Spleen (tissue), 11 donors: ENCODE data around the gene YWHAG. TPM values are rescaled to one million over a fixed set of nuclear protein-coding genes. Genes with fewer than 3 reads are reported as not detected.
"Not testable (repeated sequence)": the region's sequence is repeated elsewhere in the genome, so short reads cannot be mapped to it uniquely, and the experiment has no call there.

Source experiments
- DNase-seq: peaks from one replicate; pipeline ENCODE4 v3.0.0-alpha.2; 2020
- H3K27ac ChIP-seq, 8 donors: fragments of 200-600 bp; sonication (generic) in 7 of 8; 1 replicate in 4 of 8; 2 replicates in 4 of 8; pipeline versions ENCODE4 v1.5.0 to v1.8.0; 2016 to 2021; ENCODE audit warnings: inconsistent platforms in 4 of 8, mild to moderate bottlenecking in 4 of 8, moderate library complexity in 1 of 8
- H3K27me3 ChIP-seq, 7 donors: fragments of 200-600 bp; sonication (generic) in 6 of 7; replicated peaks in 1 of 7; 1 replicate in 4 of 7; 2 replicates in 3 of 7; pipeline versions ENCODE4 v1.5.0 to v1.8.0; 2016 to 2021; ENCODE audit warnings: inconsistent platforms in 3 of 7, mild to moderate bottlenecking in 1 of 7
- H3K36me3 ChIP-seq, 6 donors: fragments of 200-600 bp; sonication (generic) in 5 of 6; 1 replicate in 4 of 6; 2 replicates in 2 of 6; pipeline versions ENCODE4 v1.5.0 to v1.8.0; 2016 to 2021; ENCODE audit warnings: inconsistent platforms in 2 of 6
- H3K4me1 ChIP-seq, 6 donors: fragments of 200-600 bp; sonication (generic) in 5 of 6; 1 replicate in 3 of 6; 2 replicates in 3 of 6; pipeline versions ENCODE4 v1.5.0 to v1.8.0; 2016 to 2021; ENCODE audit warnings: inconsistent platforms in 3 of 6
- H3K4me3 ChIP-seq, 8 donors: fragments of 200-600 bp; sonication (generic) in 7 of 8; 1 replicate in 4 of 8; 2 replicates in 4 of 8; pipeline versions ENCODE4 v1.5.0 to v1.8.0; 2016 to 2021; ENCODE audit warnings: inconsistent platforms in 4 of 8, mild to moderate bottlenecking in 4 of 8, moderate library complexity in 2 of 8
- H3K9me3 ChIP-seq, 8 donors: fragments of 200-600 bp; sonication (generic) in 7 of 8; 1 replicate in 4 of 8; 2 replicates in 4 of 8; pipeline versions ENCODE4 v1.5.0 to v1.8.0; 2016 to 2021; ENCODE audit warnings: inconsistent platforms in 4 of 8
- POLR2A ChIP-seq, 3 donors: fragments of 450-650 bp; IDR thresholded peaks; one replicate each; pipeline ENCODE4 v1.5.1; 2017; ENCODE audit warnings: antibody characterized with exemption in 3 of 3, mild to moderate bottlenecking in 1 of 3
- POLR2AphosphoS5 ChIP-seq, 3 donors: sonication (generic); formaldehyde crosslinking; IDR thresholded peaks; one replicate each; pipeline ENCODE4 v1.5.1; 2017; ENCODE audit warnings: antibody characterized with exemption in 3 of 3
- WGBS, 5 donors: extraction: QIAGEN DNeasy Blood & Tissue Kit in 3 of 5; methylation state at CpG; one replicate each; pipeline versions ENCODE4 v1.1.5 to v1.1.7; 2013 to 2018; 5-methylcytosine and 5-hydroxymethylcytosine counted together
- intact Hi-C: fragments of 100-400 bp; cut with DNase I; formaldehyde crosslinking; loops from one replicate; pipeline ENCODE4 v1.15.0; 2023; ENCODE audit warnings: low total_unique reads
- polyA plus RNA-seq, 3 donors: library from polyadenylated mRNA; stranded (reverse); fragments of 200-250 nt; gene quantifications; one replicate each; pipeline ENCODE4 v1.2.1, GENCODE V29; 2013
- total RNA-seq, 7 donors: library from RNA; depleted of rRNA in 3 of 7; stranded (reverse); fragments of >200 nt in 3 of 7; fragmentation: NEBNext Ultra II Directional in 4 of 7; extraction: Animal tissue kit (Norgen Biotek cat#: 25700) in 4 of 7; gene quantifications; one replicate each; pipeline versions ENCODE4 v1.1.0 to v1.2.1, GENCODE V29; 2016 to 2021
- TF ChIP-seq, protein P1 (sequence below), 11 experiments: fragments of 200-600 bp in 7 of 11; fragments of 450-650 bp in 4 of 11; sonication (generic) in 4 of 11; IDR thresholded peaks in 8 of 11; conservative IDR thresholded peaks in 3 of 11; 1 replicate in 7 of 11; 2 replicates in 4 of 11; pipeline versions ENCODE4 v1.4.0 to v1.8.0; 2016 to 2021; ENCODE audit warnings: antibody characterized with exemption in 11 of 11, inconsistent platforms in 4 of 11, mild to moderate bottlenecking in 1 of 11
- donor health status: healthy with polysubstance abuse.
- donor health status: DM: no; HTN: no; CAD: no; lungs with moderate emphysema.
- donor health status: DM: no; HTN: no; CAD: no.
- donor health status: Bipolar disorder and iron deficiency.
- donor health status: healthy.
- donor health status: DM: no; HTN: no; CAD: no.
- donor health status: DM: yes; HTN: yes; CAD: no.

YWHAG gene
- total and polyA plus RNA-seq, 10 donors: 19.7 to 108 (median 70.4) TPM

DNA sequence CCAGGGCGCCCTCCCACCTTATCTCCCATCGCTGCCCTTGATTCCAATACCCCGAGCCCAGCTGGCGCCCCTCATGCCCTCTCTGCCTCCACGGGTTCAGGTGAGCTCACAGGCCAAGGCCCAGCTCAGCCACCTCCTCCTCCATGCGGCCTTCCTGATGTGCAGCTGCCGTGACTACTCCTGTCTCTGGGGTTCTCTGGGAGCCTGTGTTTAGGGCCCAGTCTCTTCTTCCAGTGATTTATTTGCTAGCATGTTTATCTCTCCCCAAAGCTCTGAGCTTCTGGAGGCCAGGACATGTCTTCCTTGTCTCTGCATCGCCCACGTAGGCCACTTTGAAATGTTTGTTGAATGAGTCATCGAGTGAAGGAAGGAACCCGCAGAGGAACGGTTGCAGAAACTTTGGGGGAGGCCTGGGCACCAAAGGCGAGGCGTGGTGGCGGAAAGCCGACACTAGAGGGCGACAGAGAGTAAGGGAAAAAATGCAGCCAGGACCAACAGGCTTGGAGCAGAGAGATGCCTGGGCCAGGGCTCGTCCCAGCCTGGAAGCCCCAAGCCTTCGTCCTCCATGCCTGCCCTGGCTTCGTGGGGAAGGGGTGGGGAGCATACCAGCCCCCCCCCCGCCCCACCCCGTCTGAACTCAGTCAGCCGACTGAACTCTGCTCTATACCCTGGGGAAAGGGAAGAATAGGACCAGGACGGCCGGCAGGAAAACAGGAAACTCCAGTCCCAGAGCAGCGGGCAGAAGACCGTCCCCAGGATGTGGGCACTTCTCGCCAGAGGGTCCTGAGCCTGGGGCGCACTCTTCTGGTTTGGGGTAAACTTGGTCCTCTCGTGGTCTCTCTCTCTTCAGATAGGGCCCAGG is 67.2 kb downstream of the YWHAG start:
- TF ChIP-seq, protein P1, sequence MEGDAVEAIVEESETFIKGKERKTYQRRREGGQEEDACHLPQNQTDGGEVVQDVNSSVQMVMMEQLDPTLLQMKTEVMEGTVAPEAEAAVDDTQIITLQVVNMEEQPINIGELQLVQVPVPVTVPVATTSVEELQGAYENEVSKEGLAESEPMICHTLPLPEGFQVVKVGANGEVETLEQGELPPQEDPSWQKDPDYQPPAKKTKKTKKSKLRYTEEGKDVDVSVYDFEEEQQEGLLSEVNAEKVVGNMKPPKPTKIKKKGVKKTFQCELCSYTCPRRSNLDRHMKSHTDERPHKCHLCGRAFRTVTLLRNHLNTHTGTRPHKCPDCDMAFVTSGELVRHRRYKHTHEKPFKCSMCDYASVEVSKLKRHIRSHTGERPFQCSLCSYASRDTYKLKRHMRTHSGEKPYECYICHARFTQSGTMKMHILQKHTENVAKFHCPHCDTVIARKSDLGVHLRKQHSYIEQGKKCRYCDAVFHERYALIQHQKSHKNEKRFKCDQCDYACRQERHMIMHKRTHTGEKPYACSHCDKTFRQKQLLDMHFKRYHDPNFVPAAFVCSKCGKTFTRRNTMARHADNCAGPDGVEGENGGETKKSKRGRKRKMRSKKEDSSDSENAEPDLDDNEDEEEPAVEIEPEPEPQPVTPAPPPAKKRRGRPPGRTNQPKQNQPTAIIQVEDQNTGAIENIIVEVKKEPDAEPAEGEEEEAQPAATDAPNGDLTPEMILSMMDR (IDR thresholded peaks at IDR 0.05 in 8 of 11, conservative IDR thresholded peaks at IDR 0.05 in 3 of 11): peak; percentile 96 to 99 (median 99)
- TF ChIP-seq POLR2A (IDR thresholded peaks at IDR 0.05): no peak
- TF ChIP-seq POLR2AphosphoS5 (IDR thresholded peaks at IDR 0.05): peak; percentile 49 to 69 (median 66)

DNA sequence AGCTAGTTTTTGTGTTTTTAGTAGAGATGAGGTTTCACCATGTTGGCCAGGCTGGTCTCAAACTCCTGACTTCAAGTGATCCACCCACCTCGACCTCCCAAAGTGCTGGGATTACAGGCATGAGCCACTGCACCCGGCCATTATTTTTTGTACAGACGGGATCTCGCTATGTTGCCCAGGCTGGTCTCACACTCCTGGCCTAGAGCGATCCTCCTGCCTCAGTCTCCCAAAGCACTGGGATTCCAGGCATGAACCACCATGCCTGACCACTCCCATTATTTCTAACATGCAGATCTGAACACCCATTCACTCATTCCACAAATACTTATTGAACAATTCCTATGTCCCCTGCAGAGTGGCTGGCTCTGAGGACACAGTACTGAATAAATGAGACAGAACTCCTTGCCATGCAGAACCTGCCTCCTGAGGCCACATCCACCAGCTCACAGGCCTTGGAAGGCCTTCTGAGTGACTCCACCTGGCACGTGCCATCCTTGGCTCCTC is 67.9 kb downstream of the YWHAG start:
- H3K27ac ChIP-seq: peak overlapping the region in 6 of 8 donors; percentile 78 to 89 (median 84)
- DNase-seq, H3K36me3 ChIP-seq, intact Hi-C loops, H3K9me3 ChIP-seq, H3K4me3 ChIP-seq, H3K27me3 ChIP-seq: not testable (repeated sequence)
- WGBS, 5 donors: 82 to 90% (median 83%) methylated on average over 6 of the region's 6 CpGs
- peaks cover 13 to 48% (median 37%) of the 10 kb centered on the region in 6 donors for H3K4me1 ChIP-seq

More for the DNA sequence above, 67.2 kb downstream of the YWHAG start:
- Histone ChIP-seq H3K4me3 (peak overlapping the region in 3 of 8 donors; percentile 26 to 50 (median 27)), H3K9me3 (no peaks in the 10 kb centered on the region), H3K36me3 (no peaks in the 10 kb centered on the region), H3K27me3 (peaks cover 0 to 3% (median 0%) of the 10 kb centered on the region in 7 donors), H3K4me1 (peaks cover 13 to 53% (median 37%) of the 10 kb centered on the region in 6 donors), H3K27ac (peak overlapping the region; percentile 22 to 89 (median 84))
- WGBS, 5 donors: 16 to 19% (median 16%) methylated on average over 25 to 30 of the region's 30 CpGs
- intact Hi-C loops: no loop called here
- DNase-seq: peak; percentile 94

DNA sequence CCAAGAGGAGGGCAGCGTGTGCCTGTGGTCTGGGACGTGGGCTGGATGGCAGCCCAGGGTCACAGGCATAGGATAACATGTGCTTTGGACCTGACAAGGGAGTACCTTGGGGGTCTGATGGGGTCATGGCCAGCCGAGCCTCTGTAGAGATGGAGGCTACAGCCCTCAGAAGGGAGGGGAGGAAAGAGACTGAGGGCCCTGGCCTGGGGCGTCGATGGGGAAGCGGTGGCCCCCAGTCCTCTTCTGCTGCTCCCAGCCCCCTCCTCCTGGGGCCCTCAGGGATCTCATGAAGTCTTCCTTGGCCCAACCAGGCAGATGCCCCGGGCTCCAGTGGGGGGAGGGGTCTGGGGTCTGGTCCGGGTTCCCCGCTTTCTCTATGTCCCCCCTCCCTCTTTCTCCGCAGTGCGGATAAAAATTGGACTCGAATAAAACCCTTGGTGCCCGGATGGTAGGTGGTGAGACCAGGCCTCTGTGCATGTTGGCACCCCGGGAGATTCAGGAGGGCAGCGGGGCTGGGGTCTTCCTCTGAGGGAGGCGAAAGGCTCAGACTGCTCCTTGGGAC is 71.9 kb downstream of the YWHAG start:
- Histone ChIP-seq H3K9me3 (no peaks in the 10 kb centered on the region), H3K4me3 (no peak overlapping the region), H3K4me1 (peaks cover 4 to 29% (median 22%) of the 10 kb centered on the region in 6 donors), H3K27ac (no peak overlapping the region), H3K36me3 (no peaks in the 10 kb centered on the region), H3K27me3 (peaks cover 2 to 40% (median 20%) of the 10 kb centered on the region in 7 donors)
- TF ChIP-seq, protein P1 (IDR thresholded peaks at IDR 0.05 in 8 of 11, conservative IDR thresholded peaks at IDR 0.05 in 3 of 11): no peak
- TF ChIP-seq POLR2A (IDR thresholded peaks at IDR 0.05) (no peak), POLR2AphosphoS5 (IDR thresholded peaks at IDR 0.05) (no peak)
- intact Hi-C loops: no loop called here
- DNase-seq: no peak
- WGBS, 5 donors: 87 to 93% (median 91%) methylated on average over 13 to 16 of the region's 16 CpGs

DNA sequence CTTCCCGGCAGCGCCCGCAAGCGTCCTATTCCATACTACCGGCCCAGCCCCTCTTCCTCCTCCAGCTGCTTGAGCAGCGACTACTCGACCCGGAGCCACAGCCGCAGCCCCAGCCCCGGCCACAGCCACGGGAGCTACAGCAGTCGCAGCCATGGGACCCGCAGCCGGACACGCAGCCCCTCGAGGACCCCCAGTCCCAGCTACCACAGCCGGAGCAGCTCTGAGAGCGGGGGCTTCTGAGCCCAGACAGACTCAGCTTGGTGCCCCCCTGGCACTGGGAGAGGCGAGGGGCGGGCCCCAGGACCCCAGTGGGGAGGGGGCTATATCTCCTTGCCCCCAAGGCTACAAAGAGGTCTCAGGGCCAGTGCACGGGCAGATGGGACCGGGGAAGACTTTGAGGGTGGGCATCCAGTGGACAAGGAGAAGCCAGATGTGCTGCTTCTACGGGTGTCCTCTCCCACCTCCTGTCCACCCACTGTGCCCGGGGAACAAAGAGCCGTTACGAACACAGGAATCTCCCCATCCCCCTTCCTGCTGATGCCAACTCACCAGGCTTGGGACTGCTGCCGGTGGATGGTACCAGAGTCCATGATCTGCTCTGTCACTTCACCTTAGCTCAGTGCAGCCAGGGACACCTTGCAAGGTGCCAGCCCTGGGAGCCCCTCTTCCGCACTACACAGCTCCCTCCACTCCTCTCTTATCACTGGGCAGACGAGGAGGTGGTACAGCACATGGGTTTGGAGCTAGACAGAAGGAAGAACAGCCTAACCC is 73.0 kb downstream of the YWHAG start:
- intact Hi-C loops: no loop called here
- 87 to 90% (median 89%) methylated on average over 27 to 29 of the region's 29 CpGs for WGBS, 5 donors
- TF ChIP-seq POLR2AphosphoS5 (IDR thresholded peaks at IDR 0.05): no peak
- TF ChIP-seq, protein P1 (IDR thresholded peaks at IDR 0.05 in 8 of 11, conservative IDR thresholded peaks at IDR 0.05 in 3 of 11): no peak
- TF ChIP-seq POLR2A (IDR thresholded peaks at IDR 0.05): no peak
- Histone ChIP-seq H3K4me3 (no peak overlapping the region), H3K9me3 (no peaks in the 10 kb centered on the region), H3K27me3 (peaks cover 2 to 49% (median 23%) of the 10 kb centered on the region in 7 donors), H3K36me3 (no peaks in the 10 kb centered on the region), H3K4me1 (peaks cover 0 to 27% (median 19%) of the 10 kb centered on the region in 6 donors), H3K27ac (no peak overlapping the region)
- no peak for DNase-seq
